ENCODE measurements around the gene ABCB7.
"Not testable (repeated sequence)": the region's sequence is repeated elsewhere in the genome, so short reads cannot be mapped to it uniquely, and the experiment has no call there.

The ABCB7 gene

GRCh38 chrX:75155447-75155826, 646 bp downstream of the ABCB7 start:
- DNase-seq (ENCODE audit: low spot score): peak; percentile 27
- in situ Hi-C loops (cut with MboI; ENCODE audit: low sequenced_read_pairs, unreplicated experiment): no loop called here
- no peak for TF ChIP-seq CTCF (IDR thresholded peaks at IDR 0.05; ENCODE audit: borderline replicate concordance, control extremely low read depth, extremely low read depth, insufficient read depth, missing control alignments)

- in situ Hi-C loops (cut with MboI; ENCODE audit: low sequenced_read_pairs, unreplicated experiment): no loop called here
- no peak for TF ChIP-seq CTCF (IDR thresholded peaks at IDR 0.05; ENCODE audit: borderline replicate concordance, control extremely low read depth, extremely low read depth, insufficient read depth, missing control alignments)
- no peak for DNase-seq (ENCODE audit: low spot score)
Observed at GRCh38 chrX:75154871-75155270, 1.2 kb downstream of the ABCB7 start.

- in situ Hi-C loops (cut with MboI; ENCODE audit: low sequenced_read_pairs, unreplicated experiment): no loop called here
- no peak for DNase-seq (ENCODE audit: low spot score)
- no peak for TF ChIP-seq CTCF (IDR thresholded peaks at IDR 0.05; ENCODE audit: borderline replicate concordance, control extremely low read depth, extremely low read depth, insufficient read depth, missing control alignments)
Observed at GRCh38 chrX:75151827-75152592, 4.1 kb downstream of the ABCB7 start.

- in situ Hi-C loops (cut with MboI; ENCODE audit: low sequenced_read_pairs, unreplicated experiment): no loop called here
- TF ChIP-seq CTCF (IDR thresholded peaks at IDR 0.05; ENCODE audit: borderline replicate concordance, control extremely low read depth, extremely low read depth, insufficient read depth, missing control alignments): no peak
- DNase-seq (ENCODE audit: low spot score): no peak
Observed at GRCh38 chrX:75149654-75150053, 6.4 kb downstream of the ABCB7 start.

- in situ Hi-C loops (cut with MboI; ENCODE audit: low sequenced_read_pairs, unreplicated experiment): no loop called here
- TF ChIP-seq CTCF (IDR thresholded peaks at IDR 0.05; ENCODE audit: borderline replicate concordance, control extremely low read depth, extremely low read depth, insufficient read depth, missing control alignments): no peak
- DNase-seq (ENCODE audit: low spot score): no peak
Observed at GRCh38 chrX:75132672-75133071, 23.4 kb downstream of the ABCB7 start.

GRCh38 chrX:75131973-75132627, 24.0 kb downstream of the ABCB7 start:
- DNase-seq (ENCODE audit: low spot score): no peak
- in situ Hi-C loops (cut with MboI; ENCODE audit: low sequenced_read_pairs, unreplicated experiment): no loop called here
- TF ChIP-seq CTCF (IDR thresholded peaks at IDR 0.05; ENCODE audit: borderline replicate concordance, control extremely low read depth, extremely low read depth, insufficient read depth, missing control alignments): no peak

GRCh38 chrX:75129069-75129468, 27.0 kb downstream of the ABCB7 start:
- DNase-seq (ENCODE audit: low spot score); in situ Hi-C loops (cut with MboI; ENCODE audit: low sequenced_read_pairs, unreplicated experiment): not testable (repeated sequence)
